IMR-90 (cell line): ENCODE results near the gene TCERG1L. TPM values are rescaled to one million over a fixed set of nuclear protein-coding genes. Genes with fewer than 3 reads are reported as not detected.

Source experiments
- ATAC-seq: fragments of 200-7000 bp; cut with Tn5 transposase; 2 replicates; pipeline ENCODE4 v1.9.1; 2020; ENCODE audit warnings: low read depth, mild to moderate bottlenecking, moderate library complexity
- BruUV-seq: library from RNA; stranded (reverse); fragments of 400-500 nt; replicated peaks from 2 replicates; lab custom pipeline; 2021; lab: Mats Ljungman, UMichigan
- CTCF ChIA-PET: fragments of 300-600 bp; formaldehyde crosslinking; extraction: SDS; loops from one replicate; lab custom pipeline; 2021; ENCODE audit warnings: antibody characterized with exemption; lab: Yijun Ruan, JAX
- POLR2A ChIA-PET: fragments of 300-600 bp; sonication (Branson Sonifier 250); formaldehyde crosslinking; loops from one replicate; lab custom pipeline; 2022; ENCODE audit warnings: antibody characterized with exemption; ENCODE audit not compliant: unreplicated experiment; lab: Charles Lee
- DNase-seq: peaks from one replicate; pipeline ENCODE4 v3.0.0; 2013
- H2AFZ ChIP-seq: replicated peaks from 2 replicates; pipeline ENCODE3; 2013; ENCODE audit warnings: low read length, mild to moderate bottlenecking; ENCODE audit not compliant: poor library complexity
- H2AK5ac ChIP-seq: 2 replicates; pipeline ENCODE4 v1.6.1; 2013; ENCODE audit warnings: low read depth, low read length, inconsistent platforms
- H2AK9ac ChIP-seq: replicated peaks from 2 replicates; pipeline ENCODE3; 2013; ENCODE audit warnings: mild to moderate bottlenecking, low read depth, low read length, moderate library complexity; ENCODE audit not compliant: poor library complexity
- H2BK120ac ChIP-seq: 2 replicates; pipeline ENCODE4 v1.6.1; 2013; ENCODE audit warnings: low read depth, low read length, inconsistent platforms
- H2BK15ac ChIP-seq: 3 replicates; pipeline ENCODE4 v1.6.1; 2013; ENCODE audit warnings: low read depth, low read length, inconsistent platforms
- H2BK20ac ChIP-seq: 2 replicates; pipeline ENCODE4 v1.6.1; 2013; ENCODE audit warnings: low read depth, mild to moderate bottlenecking, inconsistent platforms, low read length, moderate library complexity
- H2BK5ac ChIP-seq: 2 replicates; pipeline ENCODE4 v1.6.1; 2013; ENCODE audit warnings: mild to moderate bottlenecking, low read depth, low read length, inconsistent platforms; ENCODE audit not compliant: poor library complexity, severe bottlenecking
- H3K14ac ChIP-seq: replicated peaks from 2 replicates; pipeline ENCODE4 v1.6.1; 2013; ENCODE audit warnings: low read depth, low read length, inconsistent platforms
- H3K18ac ChIP-seq: 2 replicates; pipeline ENCODE4 v1.6.1; 2013; ENCODE audit warnings: low read depth, low read length, control low read depth
- H3K23ac ChIP-seq: 2 replicates; pipeline ENCODE4 v1.6.1; 2013; ENCODE audit warnings: low read depth, low read length, inconsistent platforms
- H3K27ac ChIP-seq: 2 replicates; pipeline ENCODE4 v1.5.1; 2013; ENCODE audit warnings: mild to moderate bottlenecking, control low read depth, low read length; ENCODE audit not compliant: insufficient read depth
- H3K27me3 ChIP-seq: 2 replicates; pipeline ENCODE4 v1.6.1; 2013; ENCODE audit warnings: low read length; ENCODE audit not compliant: control insufficient read depth, insufficient read depth
- H3K36me3 ChIP-seq: 2 replicates; pipeline ENCODE4 v1.6.1; 2013; ENCODE audit warnings: low read length, mixed read lengths; ENCODE audit not compliant: control insufficient read depth, insufficient read depth
- H3K4ac ChIP-seq: 2 replicates; pipeline ENCODE4 v1.6.1; 2013; ENCODE audit warnings: low read depth, low read length, inconsistent platforms
- H3K4me1 ChIP-seq: 2 replicates; pipeline ENCODE4 v1.6.1; 2013; ENCODE audit warnings: low read length, mixed read lengths; ENCODE audit not compliant: control insufficient read depth, insufficient read depth
- H3K4me2 ChIP-seq: 2 replicates; pipeline ENCODE4 v1.6.1; 2013; ENCODE audit warnings: low read depth, mild to moderate bottlenecking, control low read depth, low read length, moderate library complexity
- H3K4me3 ChIP-seq: 2 replicates; pipeline ENCODE4 v1.5.1; 2013; ENCODE audit warnings: low read depth, mild to moderate bottlenecking, control low read depth, low read length, moderate library complexity; ENCODE audit not compliant: insufficient read depth
- H3K56ac ChIP-seq: 2 replicates; pipeline ENCODE4 v1.6.1; 2013; ENCODE audit warnings: low read length, inconsistent platforms; ENCODE audit not compliant: insufficient read depth; ENCODE audit errors: extremely low read depth
- H3K79me1 ChIP-seq, 2 experiments: 2 replicates each; pipeline ENCODE4 v1.6.1; 2013; ENCODE audit warnings: low read length in 2 of 2, inconsistent platforms in 1 of 2, low read depth in 1 of 2
- H3K9ac ChIP-seq: 2 replicates; pipeline ENCODE4 v1.6.1; 2013; ENCODE audit warnings: low read depth, low read length, control low read depth
- H3K9me1 ChIP-seq: 2 replicates; pipeline ENCODE4 v1.6.1; 2013; ENCODE audit warnings: low read length, inconsistent platforms; ENCODE audit not compliant: insufficient read depth
- H3K9me3 ChIP-seq: 2 replicates; pipeline ENCODE4 v1.6.1; 2013; ENCODE audit warnings: low read length; ENCODE audit not compliant: control insufficient read depth, insufficient read depth
- H4K20me1 ChIP-seq: 2 replicates; pipeline ENCODE4 v1.6.1; 2013; ENCODE audit warnings: low read length, inconsistent platforms; ENCODE audit not compliant: insufficient read depth
- H4K5ac ChIP-seq: 2 replicates; pipeline ENCODE4 v1.6.1; 2013; ENCODE audit warnings: mild to moderate bottlenecking, low read depth, low read length, control low read depth
- H4K8ac ChIP-seq, 2 experiments: 2 replicates each; pipeline ENCODE4 v1.6.1; 2013; ENCODE audit warnings: low read depth in 2 of 2, low read length in 2 of 2, control low read depth in 1 of 2, inconsistent platforms in 1 of 2
- H4K91ac ChIP-seq: 2 replicates; pipeline ENCODE4 v1.6.1; 2013; ENCODE audit warnings: low read depth, low read length, inconsistent platforms; ENCODE audit not compliant: insufficient read depth
- BHLHE40 ChIP-seq: fragments of 150-350 bp; IDR thresholded peaks from 2 replicates; pipeline ENCODE4 v1.6.1; 2016; ENCODE audit warnings: mild to moderate bottlenecking, low read depth, low read length
- CEBPB ChIP-seq: IDR thresholded peaks from 2 replicates; pipeline ENCODE4 v1.6.1; 2012; ENCODE audit warnings: low read depth, low read length, improper control_type of control experiment
- CHD1 ChIP-seq: IDR thresholded peaks from 2 replicates; pipeline ENCODE4 v1.6.1; 2012; ENCODE audit warnings: low read depth, low read length, improper control_type of control experiment
- FOS ChIP-seq: fragments of 150-350 bp; IDR thresholded peaks from 2 replicates; pipeline ENCODE4 v1.6.1; 2016; ENCODE audit warnings: low read depth, low read length
- MAFK ChIP-seq: IDR thresholded peaks from 2 replicates; pipeline ENCODE4 v1.6.1; 2012; ENCODE audit warnings: low read depth, low read length, improper control_type of control experiment
- MAZ ChIP-seq: IDR thresholded peaks from 2 replicates; pipeline ENCODE4 v1.6.1; 2012; ENCODE audit warnings: low read depth, mild to moderate bottlenecking, low read length, improper control_type of control experiment, moderate library complexity, borderline replicate concordance
- MXI1 ChIP-seq: IDR thresholded peaks from 2 replicates; pipeline ENCODE4 v1.6.1; 2012; ENCODE audit warnings: low read depth, mild to moderate bottlenecking, low read length, moderate library complexity, borderline replicate concordance
- NFE2L2 ChIP-seq: fragments of 150-350 bp; IDR thresholded peaks from 2 replicates; pipeline ENCODE4 v1.6.1; 2016; ENCODE audit warnings: low read depth, mild to moderate bottlenecking, low read length
- RAD21 ChIP-seq: IDR thresholded peaks from 2 replicates; pipeline ENCODE4 v1.6.1; 2012; ENCODE audit warnings: low read length, improper control_type of control experiment
- RCOR1 ChIP-seq: IDR thresholded peaks from 2 replicates; pipeline ENCODE4 v1.6.1; 2012; ENCODE audit warnings: mild to moderate bottlenecking, low read length, improper control_type of control experiment; ENCODE audit not compliant: insufficient replicate concordance
- RFX5 ChIP-seq: IDR thresholded peaks from 2 replicates; pipeline ENCODE4 v1.8.0; 2012; ENCODE audit warnings: low read depth, mild to moderate bottlenecking, low read length, moderate library complexity
- SMC3 ChIP-seq: fragments of 150-350 bp; IDR thresholded peaks from 2 replicates; pipeline ENCODE4 v1.6.1; 2016; ENCODE audit warnings: low read depth, mild to moderate bottlenecking, antibody characterized with exemption, low read length, moderate library complexity
- WGBS, 2 experiments: methylation state at CpG; one replicate each; pipeline versions ENCODE4 v1.1.5 to v1.1.7; 2013; ENCODE audit warnings: missing lambda C conversion rate in 2 of 2; ENCODE audit not compliant: insufficient read length in 1 of 2; ENCODE audit errors: extremely low coverage in 2 of 2; 5-methylcytosine and 5-hydroxymethylcytosine counted together
- dilution Hi-C: fragments of 300-500 bp; cut with HindIII; formaldehyde crosslinking; loops from one replicate; pipeline ENCODE4 v1.14.3; 2018; ENCODE audit warnings: low sequenced_read_pairs; ENCODE audit not compliant: unreplicated experiment
- in situ Hi-C: fragments of 300-500 bp; cut with MboI; formaldehyde crosslinking; loops from 3 replicates; pipeline ENCODE4 v1.14.3; 2019; ENCODE audit warnings: low sequenced_read_pairs, inconsistent platforms, mixed read lengths
- intact Hi-C: fragments of 100-400 bp; cut with micrococcal nuclease; formaldehyde crosslinking; loops from 2 replicates; pipeline ENCODE4 v1.10.0; 2022
- polyA plus RNA-seq, 3 experiments: library from polyadenylated mRNA; depleted of rRNA; stranded (reverse); fragments of >200 nt; gene quantifications; 2 replicates each; pipeline ENCODE4 v1.2.3, GENCODE V29; 2012; ENCODE audit warnings: low replicate concordance in 1 of 3
- total RNA-seq: library from RNA; depleted of rRNA; stranded (reverse); fragments of >200 nt; gene quantifications from 2 replicates; pipeline ENCODE4 v1.2.3, GENCODE V29; 2012
- TF ChIP-seq, protein P1 (sequence below): conservative IDR thresholded peaks from 2 replicates; pipeline ENCODE4 v1.5.1; 2012; ENCODE audit warnings: mild to moderate bottlenecking, low read depth, low read length, improper control_type of control experiment
- TF ChIP-seq, protein P2 (sequence below): fragments of 150-350 bp; IDR thresholded peaks from 2 replicates; pipeline ENCODE4 v1.6.1; 2016; ENCODE audit warnings: low read depth, mild to moderate bottlenecking, low read length, moderate library complexity, borderline replicate concordance

Gene TCERG1L
- total and polyA plus RNA-seq, 2 of the 4 experiments (the other 2 are of a cell fraction) = not detected

DNA sequence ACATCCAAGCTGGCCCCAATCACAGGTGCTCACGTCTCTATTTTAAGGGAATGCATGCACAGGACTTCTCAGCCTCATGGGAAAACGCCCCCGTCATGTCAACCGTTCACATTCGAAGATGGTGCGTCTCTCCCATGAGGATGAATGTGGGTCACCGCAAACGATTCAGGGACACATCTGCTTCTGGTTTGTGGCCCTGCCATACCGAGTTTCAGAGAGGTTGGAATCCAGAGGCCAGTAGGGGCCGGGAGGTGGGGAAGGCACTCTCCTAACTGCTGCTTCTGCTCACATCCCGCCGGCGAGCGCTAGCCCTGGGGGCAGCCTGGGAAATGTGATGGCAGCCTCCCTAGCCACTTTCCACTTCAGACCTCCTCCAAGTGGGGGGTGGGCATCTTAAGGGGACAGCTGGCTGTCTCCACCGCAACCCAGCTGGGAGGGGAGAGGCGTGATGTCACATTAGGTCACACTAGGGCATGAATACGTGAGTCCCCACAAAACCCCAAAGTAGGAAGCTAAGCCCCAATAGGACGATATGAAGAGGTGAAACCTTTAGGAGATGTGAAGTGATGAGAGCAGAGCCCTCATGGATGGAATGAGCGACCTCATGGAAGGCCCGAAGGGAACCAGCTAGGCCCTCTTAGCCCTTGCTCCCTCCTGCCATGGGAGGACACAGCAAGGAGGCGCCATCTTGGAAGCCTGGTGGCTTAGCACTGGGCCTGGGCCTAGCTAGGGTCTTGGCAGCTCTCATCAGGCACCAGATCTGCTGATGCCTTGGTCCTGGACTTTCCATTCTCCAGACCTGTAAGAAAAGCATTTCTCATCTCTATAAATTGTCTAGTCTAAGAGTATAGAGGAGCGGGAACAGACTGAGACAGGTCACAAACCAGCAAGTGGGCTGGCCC, 107.8 kb downstream of the TCERG1L start:
- BruUV-seq = no TSS peak
- intact Hi-C loops (no loop called here), in situ Hi-C loops (no loop called here), dilution Hi-C loops (no loop called here)
- no peak overlapping the region for H3K56ac ChIP-seq
- POLR2A ChIA-PET = no interaction called here
- H3K9me1 ChIP-seq = no peaks in the 10 kb centered on the region
- no peak overlapping the region for H3K9ac ChIP-seq
- H2AK5ac ChIP-seq = no peak overlapping the region
- H3K79me1 ChIP-seq = no peaks in the 10 kb centered on the region
- no peaks in the 10 kb centered on the region for H3K36me3 ChIP-seq
- 91% methylated on average over 5 of the region's 22 CpGs; no CpG with 5 or more reads in 1 of the 2 experiments for WGBS, 2 experiments
- DNase-seq = no peak
- H2BK5ac ChIP-seq = no peak overlapping the region
- H3K23ac ChIP-seq = no peak overlapping the region
- no peak overlapping the region for H3K18ac ChIP-seq
- H2AFZ ChIP-seq = no peak overlapping the region
- H2BK120ac ChIP-seq = no peak overlapping the region
- no peak overlapping the region for H3K4me2 ChIP-seq
- H3K4ac ChIP-seq = no peak overlapping the region
- H4K20me1 ChIP-seq = no peaks in the 10 kb centered on the region
- no peak overlapping the region for H3K27ac ChIP-seq
- no peak overlapping the region for H3K4me3 ChIP-seq
- no peak overlapping the region for H2BK15ac ChIP-seq
- no peak overlapping the region for H4K5ac ChIP-seq
- peaks cover 56% of the 10 kb centered on the region for H3K9me3 ChIP-seq
- H4K8ac ChIP-seq = no peak overlapping the region
- no peak overlapping the region for H3K14ac ChIP-seq
- no peaks in the 10 kb centered on the region for H3K4me1 ChIP-seq
- H2AK9ac ChIP-seq = no peak overlapping the region
- CTCF ChIA-PET = no interaction called here
- no peak overlapping the region for H4K91ac ChIP-seq
- H3K27me3 ChIP-seq = no peaks in the 10 kb centered on the region
- ATAC-seq = no peak
- no peak overlapping the region for H2BK20ac ChIP-seq
- TF ChIP-seq NFE2L2 = no peak
- TF ChIP-seq MAFK = no peak
- TF ChIP-seq RCOR1 = no peak
- no peak for TF ChIP-seq MXI1
- TF ChIP-seq, protein P1, sequence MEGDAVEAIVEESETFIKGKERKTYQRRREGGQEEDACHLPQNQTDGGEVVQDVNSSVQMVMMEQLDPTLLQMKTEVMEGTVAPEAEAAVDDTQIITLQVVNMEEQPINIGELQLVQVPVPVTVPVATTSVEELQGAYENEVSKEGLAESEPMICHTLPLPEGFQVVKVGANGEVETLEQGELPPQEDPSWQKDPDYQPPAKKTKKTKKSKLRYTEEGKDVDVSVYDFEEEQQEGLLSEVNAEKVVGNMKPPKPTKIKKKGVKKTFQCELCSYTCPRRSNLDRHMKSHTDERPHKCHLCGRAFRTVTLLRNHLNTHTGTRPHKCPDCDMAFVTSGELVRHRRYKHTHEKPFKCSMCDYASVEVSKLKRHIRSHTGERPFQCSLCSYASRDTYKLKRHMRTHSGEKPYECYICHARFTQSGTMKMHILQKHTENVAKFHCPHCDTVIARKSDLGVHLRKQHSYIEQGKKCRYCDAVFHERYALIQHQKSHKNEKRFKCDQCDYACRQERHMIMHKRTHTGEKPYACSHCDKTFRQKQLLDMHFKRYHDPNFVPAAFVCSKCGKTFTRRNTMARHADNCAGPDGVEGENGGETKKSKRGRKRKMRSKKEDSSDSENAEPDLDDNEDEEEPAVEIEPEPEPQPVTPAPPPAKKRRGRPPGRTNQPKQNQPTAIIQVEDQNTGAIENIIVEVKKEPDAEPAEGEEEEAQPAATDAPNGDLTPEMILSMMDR = no peak
- no peak for TF ChIP-seq RAD21
- TF ChIP-seq, protein P2, sequence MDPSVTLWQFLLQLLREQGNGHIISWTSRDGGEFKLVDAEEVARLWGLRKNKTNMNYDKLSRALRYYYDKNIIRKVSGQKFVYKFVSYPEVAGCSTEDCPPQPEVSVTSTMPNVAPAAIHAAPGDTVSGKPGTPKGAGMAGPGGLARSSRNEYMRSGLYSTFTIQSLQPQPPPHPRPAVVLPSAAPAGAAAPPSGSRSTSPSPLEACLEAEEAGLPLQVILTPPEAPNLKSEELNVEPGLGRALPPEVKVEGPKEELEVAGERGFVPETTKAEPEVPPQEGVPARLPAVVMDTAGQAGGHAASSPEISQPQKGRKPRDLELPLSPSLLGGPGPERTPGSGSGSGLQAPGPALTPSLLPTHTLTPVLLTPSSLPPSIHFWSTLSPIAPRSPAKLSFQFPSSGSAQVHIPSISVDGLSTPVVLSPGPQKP = no peak
- TF ChIP-seq RFX5 = no peak
- TF ChIP-seq CEBPB = no peak
- no peak for TF ChIP-seq CHD1
- TF ChIP-seq SMC3 = no peak
- no peak for TF ChIP-seq BHLHE40
- no peak for TF ChIP-seq FOS
- no peak for TF ChIP-seq MAZ
